Measurements from ENCODE around the gene SH3YL1. TPM values are rescaled to one million over a fixed set of nuclear protein-coding genes. Genes with fewer than 3 reads are reported as not detected.

Gene SH3YL1
- total RNA-seq, 2 experiments from 2014 or later = 19.6 to 21.0 TPM

DNA sequence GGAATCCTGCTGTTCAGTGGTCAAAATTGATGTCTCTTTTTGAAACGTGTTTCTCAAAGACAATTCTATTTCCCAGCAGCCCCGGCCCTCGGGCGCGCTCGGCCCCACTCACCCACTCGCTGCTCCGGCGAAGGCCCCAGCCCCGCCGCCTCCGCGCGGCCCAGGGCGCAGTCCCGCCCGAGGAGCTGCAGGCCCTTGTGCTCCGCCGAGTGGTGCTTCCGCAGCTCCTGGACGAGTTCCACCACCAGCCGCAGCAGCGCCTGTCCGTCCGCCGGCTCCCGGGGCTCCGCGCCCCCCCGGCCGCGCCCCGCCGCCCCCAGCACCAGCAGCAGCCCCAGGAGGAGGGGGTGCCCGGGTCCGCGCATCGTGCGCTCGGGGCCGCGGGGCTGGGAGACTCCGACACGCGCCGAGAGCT is 23.6 kb upstream of the SH3YL1 start:
- Mint-ChIP-seq H3K4me1 (peaks cover 5% of the 10 kb centered on the region), H3K27ac (no peak overlapping the region), H3K9me3 (no peaks in the 10 kb centered on the region), H3K27me3 (peaks cover 48% of the 10 kb centered on the region), H3K4me3 (no peak overlapping the region), H3K36me3 (ENCODE audit: low read depth) (peaks cover under 1% of the 10 kb centered on the region)
- DNase-seq = no peak
- CTCF ChIA-PET = no interaction called here
- POLR2A ChIA-PET = no interaction called here

DNA sequence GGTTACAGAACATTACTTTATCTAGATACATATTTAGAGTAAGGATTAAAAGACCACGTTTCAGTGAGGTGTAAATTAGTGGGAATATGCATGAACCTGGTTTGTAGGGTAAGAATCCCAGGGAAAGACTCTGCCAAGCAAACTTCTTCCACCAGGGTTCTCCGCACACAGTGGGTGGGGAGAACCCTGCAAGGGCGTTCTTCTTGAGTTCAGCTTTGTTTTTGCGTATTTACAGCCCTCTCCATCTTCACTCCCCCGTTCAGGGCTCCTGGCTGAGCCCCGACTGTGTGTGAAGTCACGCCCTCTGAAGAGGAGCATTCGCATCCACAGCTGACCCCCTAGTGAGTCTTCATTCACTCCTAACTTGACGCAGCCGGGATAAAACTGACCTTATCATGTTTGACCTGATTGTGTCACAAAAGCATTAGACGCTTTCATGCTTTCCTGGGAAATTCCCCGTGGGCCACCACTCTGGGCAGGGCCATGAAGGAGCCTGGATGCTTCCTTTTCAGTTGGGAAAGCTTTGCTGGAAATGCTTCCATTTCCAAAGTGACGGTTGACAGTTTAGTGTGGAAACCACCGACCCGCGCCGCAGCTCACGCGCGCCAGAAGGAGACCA is 23.1 kb upstream of the SH3YL1 start:
- H3K4me3 Mint-ChIP-seq = no peak overlapping the region
- H3K36me3 Mint-ChIP-seq (ENCODE audit: low read depth) = peaks cover 6% of the 10 kb centered on the region
- H3K27ac Mint-ChIP-seq = no peak overlapping the region
- ChIA-PET CTCF (no interaction called here), POLR2A (no interaction called here)
- H3K9me3 Mint-ChIP-seq = no peaks in the 10 kb centered on the region
- no peak for DNase-seq
- peaks cover 5% of the 10 kb centered on the region for H3K4me1 Mint-ChIP-seq
- H3K27me3 Mint-ChIP-seq = peaks cover 43% of the 10 kb centered on the region

DNA sequence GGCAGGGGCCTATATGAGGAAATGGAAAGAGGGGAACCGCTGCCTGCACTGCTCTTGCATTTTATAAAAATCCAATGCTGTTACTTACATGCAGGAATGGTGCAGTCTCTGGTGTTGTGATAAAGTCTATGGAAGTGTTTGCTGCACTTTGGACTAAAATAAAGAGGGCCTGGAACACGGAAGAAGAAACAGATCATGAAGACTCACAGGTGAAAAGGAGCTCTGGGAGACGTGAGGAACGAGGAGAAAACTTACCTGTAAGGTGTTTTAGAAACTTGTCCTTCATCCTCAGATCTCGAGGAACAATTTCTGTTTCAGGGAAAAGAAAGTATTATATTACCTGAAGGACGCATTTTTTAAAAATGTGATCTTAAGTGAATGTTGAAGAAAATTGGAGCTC is 22.2 kb upstream of the SH3YL1 start:
- ChIA-PET CTCF (no interaction called here), POLR2A (no interaction called here)
- Mint-ChIP-seq H3K4me3 (no peak overlapping the region), H3K27ac (no peak overlapping the region), H3K9me3 (no peaks in the 10 kb centered on the region), H3K36me3 (ENCODE audit: low read depth) (peaks cover 14% of the 10 kb centered on the region), H3K4me1 (peaks cover 5% of the 10 kb centered on the region), H3K27me3 (peaks cover 40% of the 10 kb centered on the region)
- no peak for DNase-seq

DNA sequence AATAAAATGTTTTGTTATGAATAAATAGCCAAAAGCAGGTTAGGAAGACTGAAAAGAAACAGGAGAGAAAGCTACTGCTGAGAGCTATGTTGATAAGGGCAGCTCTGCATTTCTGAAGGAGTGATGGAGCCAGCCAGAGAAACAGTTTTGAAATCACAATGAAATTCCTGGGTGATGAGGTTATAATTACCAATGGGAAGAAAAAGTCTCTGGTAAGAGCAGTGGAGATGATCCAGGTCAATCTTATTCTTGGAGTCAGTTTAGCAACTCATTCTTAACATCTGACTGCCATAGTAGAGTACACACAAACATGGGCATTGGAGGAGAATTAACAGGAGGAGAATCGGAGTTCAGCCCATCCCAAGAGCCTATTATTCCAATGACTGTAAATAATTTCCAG is 21.7 kb upstream of the SH3YL1 start:
- Mint-ChIP-seq H3K36me3 (ENCODE audit: low read depth) (peaks cover 18% of the 10 kb centered on the region), H3K9me3 (no peaks in the 10 kb centered on the region), H3K27me3 (peaks cover 35% of the 10 kb centered on the region), H3K27ac (no peak overlapping the region), H3K4me3 (no peak overlapping the region), H3K4me1 (peaks cover 5% of the 10 kb centered on the region)
- CTCF ChIA-PET = no interaction called here
- POLR2A ChIA-PET = no interaction called here
- no peak for DNase-seq

DNA sequence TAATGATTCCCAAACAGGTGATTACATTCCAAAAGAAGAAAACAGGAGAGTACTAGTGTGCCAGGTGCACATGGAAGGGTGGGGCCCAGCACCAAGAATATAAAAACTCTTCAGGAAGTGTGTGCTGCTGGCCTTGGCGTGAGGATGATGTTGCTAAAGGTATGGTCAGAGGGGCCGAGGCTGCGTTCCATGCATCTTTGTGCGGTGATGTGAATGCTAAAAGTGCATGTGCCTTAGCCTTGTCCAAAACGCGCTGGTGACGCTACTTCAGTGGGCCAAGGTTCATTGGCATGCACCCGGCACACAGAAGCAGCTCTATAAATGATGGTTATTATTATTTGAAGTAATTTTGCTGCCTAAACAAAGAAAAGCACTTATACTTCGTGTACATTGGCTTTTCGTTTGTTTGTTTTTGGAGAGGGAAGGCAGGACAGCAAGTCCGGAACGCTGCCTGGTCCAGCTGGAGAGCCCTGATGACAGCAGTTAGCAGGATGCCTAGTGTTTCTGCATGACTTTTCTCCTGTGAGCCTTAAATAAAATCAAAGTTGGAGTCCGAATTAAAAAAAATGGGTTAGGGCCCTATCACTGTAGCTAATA is 21.2 kb upstream of the SH3YL1 start:
- ChIA-PET CTCF (interaction anchor here (1.2 kb wide), 1 partner anchor 13 kb away, joined by 4 read pairs; no protein-coding TSS in a partner anchor), POLR2A (no interaction called here)
- H3K4me3 Mint-ChIP-seq = no peak overlapping the region
- peaks cover 31% of the 10 kb centered on the region for H3K27me3 Mint-ChIP-seq
- peaks cover 19% of the 10 kb centered on the region for H3K36me3 Mint-ChIP-seq (ENCODE audit: low read depth)
- DNase-seq = no peak
- peaks cover 5% of the 10 kb centered on the region for H3K4me1 Mint-ChIP-seq
- H3K9me3 Mint-ChIP-seq = no peaks in the 10 kb centered on the region
- no peak overlapping the region for H3K27ac Mint-ChIP-seq

DNA sequence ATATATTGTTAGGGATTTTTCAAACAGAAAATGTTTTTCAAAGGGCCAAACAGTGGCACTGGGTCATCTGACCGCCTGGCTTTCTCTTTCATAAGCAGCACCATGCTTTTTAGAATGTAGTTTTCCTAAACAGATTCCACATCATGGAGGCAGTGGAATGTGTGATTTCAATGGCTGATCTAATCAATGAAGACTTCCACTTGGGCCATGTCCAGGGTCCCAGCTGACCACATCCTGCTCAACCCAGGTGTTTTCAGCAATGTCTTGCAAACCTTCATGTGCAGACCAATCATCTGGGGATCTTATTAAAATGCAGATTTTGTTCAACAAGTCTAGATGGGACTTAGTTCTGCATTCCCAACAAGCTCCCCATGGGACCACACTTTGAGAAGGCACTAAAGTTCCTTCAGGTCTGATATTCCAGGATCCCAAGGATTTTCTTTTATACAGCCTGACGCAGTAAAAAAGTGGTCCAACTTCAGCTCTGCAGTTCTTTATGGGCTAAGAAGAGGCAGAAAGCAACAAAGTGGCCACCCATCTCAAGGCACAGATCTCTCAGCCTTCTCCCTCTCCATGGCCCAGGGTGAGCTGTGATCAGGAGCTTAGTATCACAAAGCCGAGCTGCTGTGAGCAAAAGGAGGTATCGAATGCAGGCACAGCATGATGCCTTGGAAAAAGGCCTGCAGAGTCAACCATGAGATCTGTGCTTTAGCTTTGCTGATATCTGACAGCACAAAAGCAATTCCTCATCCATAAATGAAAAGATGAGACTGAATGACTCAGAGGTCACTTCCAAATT is 20.4 kb upstream of the SH3YL1 start:
- Mint-ChIP-seq H3K4me1 (no peaks in the 10 kb centered on the region), H3K27me3 (peaks cover 24% of the 10 kb centered on the region), H3K36me3 (ENCODE audit: low read depth) (peaks cover 25% of the 10 kb centered on the region), H3K4me3 (no peak overlapping the region), H3K9me3 (no peaks in the 10 kb centered on the region), H3K27ac (no peak overlapping the region)
- ChIA-PET CTCF (interaction anchor here (0.6 to 1.2 kb wide), 3 partner anchors 9 to 121 kb away, joined by 3 to 4 read pairs (median 4); no protein-coding TSS in a partner anchor), POLR2A (no interaction called here)
- DNase-seq = no peak

DNA sequence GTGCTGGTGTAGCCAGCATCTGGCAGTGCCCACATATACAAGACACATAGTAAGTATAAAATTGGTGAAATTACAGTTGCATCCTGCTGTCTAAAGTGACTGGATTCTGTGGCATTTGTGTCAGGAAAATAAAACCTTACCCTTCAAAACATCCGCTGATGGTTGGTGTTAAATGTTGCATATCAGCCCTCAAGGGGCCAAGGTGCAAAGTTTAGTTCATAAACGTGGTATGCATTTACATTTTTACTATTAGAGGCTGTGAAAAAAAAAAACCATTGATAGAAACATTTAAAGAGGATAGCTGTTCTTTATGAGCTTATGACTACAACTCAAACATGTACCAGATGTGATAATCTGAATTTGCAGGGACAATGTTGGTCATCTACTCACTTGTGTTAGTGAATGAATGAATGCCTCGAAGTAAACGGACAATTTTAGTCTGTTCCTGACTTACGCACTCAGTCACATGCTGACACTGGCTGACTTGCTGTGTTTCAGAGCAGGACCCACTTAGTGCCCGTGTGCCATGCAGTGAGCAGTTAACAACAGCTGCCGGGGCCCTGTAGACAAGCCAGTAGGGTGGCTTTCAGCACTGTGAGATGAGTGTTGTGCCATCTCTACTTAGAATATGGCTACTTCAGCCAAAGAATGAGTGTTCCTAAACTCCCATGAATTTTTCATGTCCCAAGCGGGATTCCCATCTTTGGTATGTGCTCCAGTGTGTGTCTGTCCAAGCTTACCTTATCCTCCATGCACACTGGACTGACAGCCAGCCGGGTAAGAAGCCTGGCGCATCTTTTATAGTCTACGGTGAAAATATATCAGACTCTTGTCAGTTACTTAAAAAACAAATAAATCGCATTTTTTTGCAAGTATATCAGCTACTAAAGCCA is 18.8 kb upstream of the SH3YL1 start:
- Mint-ChIP-seq H3K27ac (no peak overlapping the region), H3K36me3 (ENCODE audit: low read depth) (peaks cover 33% of the 10 kb centered on the region), H3K4me1 (no peaks in the 10 kb centered on the region), H3K9me3 (no peaks in the 10 kb centered on the region), H3K27me3 (peaks cover 24% of the 10 kb centered on the region), H3K4me3 (no peak overlapping the region)
- POLR2A ChIA-PET = no interaction called here
- DNase-seq = no peak
- CTCF ChIA-PET = no interaction called here

DNA sequence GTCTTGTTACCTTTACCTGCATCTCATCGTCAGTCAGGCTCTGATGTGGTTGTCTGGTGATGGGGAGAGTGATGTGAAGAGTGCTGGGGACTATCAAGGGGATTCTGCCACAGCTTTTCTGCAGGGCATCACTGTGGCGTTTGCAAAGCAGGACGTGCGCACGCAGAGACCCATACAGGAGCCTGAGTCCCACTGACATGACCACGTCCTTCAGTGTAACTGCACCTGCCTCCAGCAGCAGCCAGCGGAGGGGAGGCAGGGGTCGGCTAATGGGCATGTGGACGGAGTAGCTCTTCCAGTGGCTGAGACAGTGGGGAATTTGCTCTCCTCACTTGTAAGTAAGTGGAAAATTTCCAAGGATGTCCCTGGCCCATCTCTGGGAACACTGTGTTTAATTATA is 17.5 kb upstream of the SH3YL1 start:
- DNase-seq = no peak
- H3K27ac Mint-ChIP-seq = no peak overlapping the region
- ChIA-PET POLR2A (no interaction called here), CTCF (no interaction called here)
- no peaks in the 10 kb centered on the region for H3K4me1 Mint-ChIP-seq
- H3K27me3 Mint-ChIP-seq = peaks cover 17% of the 10 kb centered on the region
- H3K4me3 Mint-ChIP-seq = no peak overlapping the region
- peaks cover 42% of the 10 kb centered on the region for H3K36me3 Mint-ChIP-seq (ENCODE audit: low read depth)
- H3K9me3 Mint-ChIP-seq = no peaks in the 10 kb centered on the region

DNA sequence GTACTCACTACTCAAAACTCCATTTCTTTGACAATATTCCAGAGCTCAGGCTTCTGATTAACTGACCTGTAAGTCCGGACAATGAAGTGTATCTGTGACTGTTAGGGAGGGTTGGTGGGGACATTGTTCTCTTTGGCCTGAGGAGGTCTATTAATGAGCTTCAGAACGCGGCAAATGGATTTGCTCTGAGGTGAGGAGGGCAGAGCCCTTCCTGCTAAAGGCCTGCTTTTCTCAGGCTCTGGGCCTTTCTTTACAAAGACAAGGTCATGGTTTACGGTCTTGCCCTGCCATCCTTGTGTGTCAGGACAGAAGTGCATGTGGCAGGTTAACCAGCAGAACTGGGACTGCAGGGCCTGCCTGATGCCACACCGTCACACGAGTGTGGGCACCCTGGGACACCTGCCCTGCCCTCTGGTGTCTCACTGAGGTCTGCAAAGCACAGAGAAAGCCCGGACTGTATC is 16.8 kb upstream of the SH3YL1 start:
- Mint-ChIP-seq H3K27ac (no peak overlapping the region), H3K4me1 (no peaks in the 10 kb centered on the region), H3K27me3 (peaks cover 10% of the 10 kb centered on the region), H3K36me3 (ENCODE audit: low read depth) (peaks cover 42% of the 10 kb centered on the region), H3K4me3 (no peak overlapping the region), H3K9me3 (no peaks in the 10 kb centered on the region)
- ChIA-PET CTCF (interaction anchor here (0.6 kb wide), 1 partner anchor 163 kb away, joined by 3 read pairs; no protein-coding TSS in a partner anchor), POLR2A (no interaction called here)
- no peak for DNase-seq

DNA sequence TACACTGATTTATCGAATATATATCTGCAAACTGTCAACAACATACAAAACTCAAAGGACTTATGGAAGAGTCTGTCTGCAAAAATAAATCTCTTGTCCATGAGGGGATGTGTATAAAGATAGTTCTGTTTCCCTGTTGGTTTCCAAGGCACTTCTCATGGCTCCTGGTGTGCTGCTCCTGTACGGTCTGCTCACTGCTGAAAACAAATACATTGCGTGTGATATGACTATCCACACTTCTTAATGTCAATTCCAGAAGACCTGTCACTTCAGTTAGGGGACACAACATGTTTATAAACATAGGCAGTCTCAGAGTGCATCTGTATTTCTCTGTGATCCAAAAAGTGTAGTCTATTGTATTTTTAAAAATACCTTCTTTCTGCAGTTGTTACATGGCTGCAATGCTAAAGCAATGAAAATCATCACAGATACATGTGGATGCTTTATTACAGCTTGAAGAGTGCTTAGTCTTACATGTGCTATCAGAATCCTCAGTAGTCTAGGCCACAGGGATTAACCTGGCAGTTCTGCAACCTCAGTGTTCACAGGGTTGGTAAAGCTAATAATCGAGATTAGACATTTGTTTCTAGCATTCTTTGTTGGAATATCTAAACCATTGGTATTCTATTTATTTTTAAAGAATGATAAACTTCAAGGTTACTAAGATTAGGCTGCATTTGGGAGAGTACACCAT is 16.3 kb upstream of the SH3YL1 start:
- no peaks in the 10 kb centered on the region for H3K9me3 Mint-ChIP-seq
- DNase-seq = no peak
- no peaks in the 10 kb centered on the region for H3K4me1 Mint-ChIP-seq
- H3K4me3 Mint-ChIP-seq = no peak overlapping the region
- CTCF ChIA-PET = interaction anchor here (0.6 kb wide), 1 partner anchor 162 kb away, joined by 3 read pairs; no protein-coding TSS in a partner anchor
- POLR2A ChIA-PET = no interaction called here
- H3K27me3 Mint-ChIP-seq = peaks cover 5% of the 10 kb centered on the region
- no peak overlapping the region for H3K27ac Mint-ChIP-seq
- H3K36me3 Mint-ChIP-seq (ENCODE audit: low read depth) = peaks cover 42% of the 10 kb centered on the region

DNA sequence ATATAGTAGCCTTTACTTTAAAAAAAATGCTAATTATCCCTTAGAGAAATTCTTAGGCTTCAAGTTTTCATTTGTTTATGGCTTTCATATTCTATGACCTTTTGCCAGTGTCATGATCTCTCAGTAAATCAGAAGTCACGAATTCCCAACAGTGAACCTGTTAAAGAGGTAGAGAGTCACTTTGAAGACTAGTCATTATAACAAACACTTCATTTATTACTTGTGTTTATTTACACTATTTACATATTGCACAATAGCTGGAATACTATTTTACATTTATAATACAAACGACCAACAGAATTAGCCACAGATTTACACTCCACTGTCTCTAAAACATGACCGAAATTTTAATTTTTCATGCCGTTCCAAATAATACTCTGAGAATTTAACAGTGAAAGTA is 15.5 kb upstream of the SH3YL1 start:
- Mint-ChIP-seq H3K4me1 (no peaks in the 10 kb centered on the region), H3K9me3 (no peaks in the 10 kb centered on the region), H3K36me3 (ENCODE audit: low read depth) (peaks cover 44% of the 10 kb centered on the region), H3K27me3 (no peaks in the 10 kb centered on the region), H3K4me3 (no peak overlapping the region), H3K27ac (no peak overlapping the region)
- ChIA-PET CTCF (no interaction called here), POLR2A (no interaction called here)
- no peak for DNase-seq

DNA sequence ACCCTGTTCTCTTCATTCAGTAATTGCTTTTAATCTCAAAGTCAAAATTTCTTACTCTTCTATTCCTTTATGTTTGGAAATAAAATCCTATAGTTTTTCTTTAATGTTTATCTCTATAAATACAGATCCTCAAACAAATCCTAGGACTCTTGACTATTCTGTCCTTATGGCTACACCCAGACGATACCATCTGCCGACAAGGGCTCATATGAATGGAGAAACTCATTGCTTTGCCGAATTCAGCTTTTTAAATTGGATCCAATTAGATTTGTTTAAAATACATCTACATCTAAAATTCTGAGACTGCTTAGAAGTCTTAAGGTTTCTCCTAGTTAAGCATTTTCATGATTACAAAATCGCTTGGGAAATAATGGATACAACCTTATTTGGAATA is 15.1 kb upstream of the SH3YL1 start:
- Mint-ChIP-seq H3K27ac (no peak overlapping the region), H3K27me3 (no peaks in the 10 kb centered on the region), H3K9me3 (no peaks in the 10 kb centered on the region), H3K4me3 (no peak overlapping the region), H3K4me1 (no peaks in the 10 kb centered on the region), H3K36me3 (ENCODE audit: low read depth) (peaks cover 44% of the 10 kb centered on the region)
- DNase-seq = no peak
- ChIA-PET CTCF (no interaction called here), POLR2A (no interaction called here)

Data from activated CD4-positive, alpha-beta T cell treated with anti-CD3 and anti-CD28 coated beads, Interleukin-2, amount 10 ng/mL, durations not matched to agents 7 days and 5 days (primary cell).